Thoracic aorta (tissue), 2 donors: ENCODE results near the gene CCN5. TPM values are rescaled to one million over a fixed set of nuclear protein-coding genes. Genes with fewer than 3 reads are reported as not detected.
"Not testable (repeated sequence)": the region's sequence is repeated elsewhere in the genome, so short reads cannot be mapped to it uniquely, and the experiment has no call there.

Source experiments
- ATAC-seq: fragments of 150-250 bp; one replicate; pipeline ENCODE4 v1.8.0; 2017; ENCODE audit warnings: low read depth; ENCODE audit not compliant: insufficient number of reproducible peaks, low FRiP score
- DNase-seq: peaks from one replicate; pipeline ENCODE4 v3.0.0-alpha.2; 2020; ENCODE audit warnings: low spot score
- H3K27ac ChIP-seq, 2 donors: fragments of 200-600 bp; sonication (generic); 1 replicate in 1 of 2; 2 replicates in 1 of 2; pipeline ENCODE4 v1.5.1; 2016; ENCODE audit warnings: mild to moderate bottlenecking in 2 of 2, moderate library complexity in 2 of 2
- H3K27me3 ChIP-seq: fragments of 200-600 bp; sonication (generic); replicated peaks from 2 replicates; pipeline ENCODE4 v1.6.0; 2016; ENCODE audit warnings: mild to moderate bottlenecking; ENCODE audit not compliant: insufficient read depth
- H3K36me3 ChIP-seq: fragments of 200-600 bp; sonication (generic); one replicate; pipeline ENCODE4 v1.5.1; 2016
- H3K4me1 ChIP-seq, 2 donors: fragments of 200-600 bp; sonication (generic); 1 replicate in 1 of 2; 2 replicates in 1 of 2; pipeline versions ENCODE4 v1.5.1 to v1.6.0; 2016; ENCODE audit warnings: low read depth in 2 of 2, mild to moderate bottlenecking in 1 of 2; ENCODE audit not compliant: control insufficient read depth in 1 of 2
- H3K4me3 ChIP-seq: fragments of 200-600 bp; sonication (generic); 2 replicates; pipeline ENCODE4 v1.5.1; 2016; ENCODE audit warnings: mild to moderate bottlenecking
- H3K9me3 ChIP-seq: fragments of 200-600 bp; sonication (generic); 2 replicates; pipeline ENCODE4 v1.5.1; 2016
- total RNA-seq, 2 donors: library from RNA; depleted of rRNA; stranded (reverse); fragments of >200 nt; gene quantifications; one replicate each; pipeline versions ENCODE4 v1.1.0 to v1.2.3, GENCODE V29; 2016
- TF ChIP-seq, protein P1 (sequence below): fragments of 200-600 bp; sonication (generic); IDR thresholded peaks from one replicate; pipeline ENCODE4 v1.5.1; 2019; ENCODE audit warnings: antibody characterized with exemption

CCN5 gene, protein sequence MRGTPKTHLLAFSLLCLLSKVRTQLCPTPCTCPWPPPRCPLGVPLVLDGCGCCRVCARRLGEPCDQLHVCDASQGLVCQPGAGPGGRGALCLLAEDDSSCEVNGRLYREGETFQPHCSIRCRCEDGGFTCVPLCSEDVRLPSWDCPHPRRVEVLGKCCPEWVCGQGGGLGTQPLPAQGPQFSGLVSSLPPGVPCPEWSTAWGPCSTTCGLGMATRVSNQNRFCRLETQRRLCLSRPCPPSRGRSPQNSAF
- total RNA-seq = 100 to 1,000 TPM; 652 to 994 TPM

DNA sequence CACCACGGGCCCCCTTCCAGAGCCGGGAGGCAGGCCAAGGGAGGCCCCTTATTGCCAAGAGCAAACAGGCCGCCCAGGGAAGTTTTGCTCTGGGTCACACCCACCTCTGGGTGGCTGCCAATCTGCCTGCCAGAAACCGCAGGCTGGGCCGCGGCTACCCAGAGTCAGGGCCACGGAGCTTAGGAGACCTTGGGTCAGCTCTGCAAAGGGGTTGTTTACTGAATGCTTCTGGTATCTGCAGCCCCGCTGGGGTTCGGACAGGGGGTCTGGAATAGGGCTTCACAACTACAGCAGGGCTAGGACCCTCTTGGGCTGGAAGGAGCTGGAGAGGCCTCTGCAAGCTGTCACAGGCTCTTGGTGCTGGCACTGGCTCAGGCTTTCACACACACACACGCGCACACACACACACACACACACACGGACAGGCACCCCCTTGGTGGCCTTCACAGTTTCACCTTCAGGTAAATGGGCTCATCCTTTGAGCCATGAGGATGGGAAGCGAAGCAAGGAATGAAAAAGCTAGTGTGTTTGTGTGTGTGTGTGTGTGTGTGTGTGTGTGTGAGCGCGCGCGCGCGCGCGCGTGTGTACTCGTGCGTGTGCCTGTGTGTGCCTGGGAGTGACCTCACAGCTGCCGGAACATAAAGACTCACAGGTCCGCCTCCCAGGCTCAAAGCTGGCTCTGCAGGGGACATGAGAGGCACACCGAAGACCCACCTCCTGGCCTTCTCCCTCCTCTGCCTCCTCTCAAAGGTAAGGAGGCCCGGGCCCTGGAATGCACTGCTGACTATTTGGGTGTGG is at the start of gene CCN5:
CCN5 (plus strand) TSS at position 669 of the 798 bp plus-strand sequence; CDS start at position 691, 22 bp downstream.
- H3K36me3 ChIP-seq = no peaks in the 10 kb centered on the region
- TF ChIP-seq, protein P1, sequence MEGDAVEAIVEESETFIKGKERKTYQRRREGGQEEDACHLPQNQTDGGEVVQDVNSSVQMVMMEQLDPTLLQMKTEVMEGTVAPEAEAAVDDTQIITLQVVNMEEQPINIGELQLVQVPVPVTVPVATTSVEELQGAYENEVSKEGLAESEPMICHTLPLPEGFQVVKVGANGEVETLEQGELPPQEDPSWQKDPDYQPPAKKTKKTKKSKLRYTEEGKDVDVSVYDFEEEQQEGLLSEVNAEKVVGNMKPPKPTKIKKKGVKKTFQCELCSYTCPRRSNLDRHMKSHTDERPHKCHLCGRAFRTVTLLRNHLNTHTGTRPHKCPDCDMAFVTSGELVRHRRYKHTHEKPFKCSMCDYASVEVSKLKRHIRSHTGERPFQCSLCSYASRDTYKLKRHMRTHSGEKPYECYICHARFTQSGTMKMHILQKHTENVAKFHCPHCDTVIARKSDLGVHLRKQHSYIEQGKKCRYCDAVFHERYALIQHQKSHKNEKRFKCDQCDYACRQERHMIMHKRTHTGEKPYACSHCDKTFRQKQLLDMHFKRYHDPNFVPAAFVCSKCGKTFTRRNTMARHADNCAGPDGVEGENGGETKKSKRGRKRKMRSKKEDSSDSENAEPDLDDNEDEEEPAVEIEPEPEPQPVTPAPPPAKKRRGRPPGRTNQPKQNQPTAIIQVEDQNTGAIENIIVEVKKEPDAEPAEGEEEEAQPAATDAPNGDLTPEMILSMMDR = no peak
- H3K4me3 ChIP-seq = peak within 1 kb of the TSS; percentile 72
- DNase-seq (peak; percentile 73), ATAC-seq (peak; percentile 64)
- H3K9me3 ChIP-seq = no peaks in the 10 kb centered on the region
- peak within 1 kb of the TSS; percentile 97 to 99 for H3K27ac ChIP-seq
- H3K27me3 ChIP-seq = no peaks in the 10 kb centered on the region
- peaks cover 49 to 88% of the 10 kb centered on the region in 2 donors for H3K4me1 ChIP-seq

DNA sequence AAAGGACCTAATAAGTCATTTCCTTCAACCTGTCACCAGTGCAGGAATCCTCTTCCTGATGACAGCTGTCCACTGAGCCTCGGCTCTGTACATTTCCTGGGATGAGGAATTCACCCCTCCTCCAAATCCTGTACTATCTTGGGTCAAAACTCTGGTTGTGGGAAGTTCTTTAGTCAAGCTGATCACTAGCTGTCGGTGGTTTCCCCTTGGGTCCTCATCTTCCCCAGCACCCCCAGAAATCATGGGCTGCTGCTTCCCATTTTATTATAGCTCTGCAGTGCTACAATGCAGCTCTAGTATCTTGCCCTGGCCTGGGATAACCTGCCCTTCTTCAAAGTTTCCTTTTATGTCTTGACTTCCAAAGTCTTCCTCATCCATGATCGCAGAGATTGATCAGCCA is 49.1 kb upstream of the CCN5 start:
- TF ChIP-seq, protein P1 = no peak
- Histone ChIP-seq H3K4me3 (no peak overlapping the region), H3K27ac (no peak overlapping the region), H3K36me3 (no peaks in the 10 kb centered on the region), H3K4me1 (no peaks in the 10 kb centered on the region), H3K9me3 (no peaks in the 10 kb centered on the region), H3K27me3 (no peaks in the 10 kb centered on the region)
- ATAC-seq = no peak
- DNase-seq = no peak

GRCh38 chr20:44670851-44671250 is 44.3 kb upstream of the CCN5 start:
- not testable (repeated sequence) for H3K36me3 ChIP-seq, H3K4me1 ChIP-seq, H3K27me3 ChIP-seq, H3K27ac ChIP-seq, H3K4me3 ChIP-seq, H3K9me3 ChIP-seq, ATAC-seq, DNase-seq

- not testable (repeated sequence) for H3K4me1 ChIP-seq, H3K36me3 ChIP-seq, H3K27me3 ChIP-seq, H3K27ac ChIP-seq, H3K4me3 ChIP-seq, H3K9me3 ChIP-seq, DNase-seq, ATAC-seq
Measured at GRCh38 chr20:44671541-44671940, 43.6 kb upstream of the CCN5 start.

DNA sequence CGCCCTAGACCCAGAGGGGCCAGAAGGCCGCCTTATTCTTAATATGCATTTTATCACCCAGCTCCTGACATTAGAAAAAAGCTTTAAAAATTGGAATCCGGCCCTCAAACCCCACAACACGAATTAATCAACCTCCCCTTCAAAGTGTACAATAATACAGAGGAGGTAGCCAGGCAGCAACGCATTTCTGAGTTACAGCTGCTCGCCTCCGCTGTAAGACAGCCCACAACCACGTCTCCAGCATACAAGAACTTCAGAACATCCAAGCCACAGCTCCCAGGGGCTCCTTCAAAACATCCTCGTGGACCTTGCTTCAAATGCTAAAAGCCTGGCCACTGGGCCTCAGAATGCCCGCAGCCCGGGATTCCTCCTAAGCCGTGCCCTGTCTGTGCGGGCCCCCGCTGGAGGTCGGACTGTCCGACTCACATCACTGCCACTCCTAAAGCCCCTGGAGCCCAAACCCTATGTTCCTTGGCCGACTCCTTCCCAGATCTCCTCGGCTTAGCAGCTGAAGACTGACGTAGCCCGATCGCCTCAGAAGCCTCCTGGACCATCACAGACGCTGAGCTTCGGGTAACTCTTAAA is 42.8 kb upstream of the CCN5 start:
- not testable (repeated sequence) for H3K36me3 ChIP-seq, ATAC-seq, H3K27me3 ChIP-seq, H3K27ac ChIP-seq, H3K9me3 ChIP-seq, H3K4me1 ChIP-seq, H3K4me3 ChIP-seq, DNase-seq

DNA sequence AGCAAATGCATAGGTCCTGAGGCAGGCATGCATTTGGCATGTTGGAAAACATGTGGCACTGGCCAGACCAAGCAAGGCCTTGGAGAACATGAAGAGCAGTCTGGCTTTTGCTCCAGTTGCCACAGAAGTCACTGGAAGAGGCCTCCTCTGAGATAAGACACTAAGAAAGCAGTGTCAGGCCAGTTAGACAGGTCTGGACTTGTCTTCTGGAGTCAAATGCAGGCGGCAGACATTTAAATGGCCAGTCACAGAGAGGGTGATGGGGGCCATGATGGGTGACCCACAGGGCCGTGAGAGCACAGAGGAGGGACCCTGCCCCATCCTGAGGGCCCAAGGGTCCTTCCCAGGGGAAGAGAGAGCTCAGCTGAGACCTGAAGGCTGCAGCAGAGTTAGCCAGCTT is 36.9 kb upstream of the CCN5 start:
- Histone ChIP-seq H3K4me1 (no peaks in the 10 kb centered on the region), H3K36me3 (no peaks in the 10 kb centered on the region), H3K27me3 (no peaks in the 10 kb centered on the region), H3K9me3 (no peaks in the 10 kb centered on the region), H3K27ac (no peak overlapping the region), H3K4me3 (no peak overlapping the region)
- TF ChIP-seq, protein P1 = no peak
- DNase-seq (no peak), ATAC-seq (no peak)
